GM21825 (cell line): ENCODE results near the gene PGGT1B.
A peak's percentile ranks its signal among the peaks of the same experiment; 100 is the strongest.

Experiments
- ATAC-seq: cut with Tn5 transposase; IDR thresholded peaks from one replicate; pipeline ENCODE4 v1.9.1; 2021; ENCODE audit warnings: mild to moderate bottlenecking, moderate library complexity; ENCODE audit not compliant: unreplicated experiment

Gene PGGT1B

GRCh38 chr5:115262321-115263077 lies at the start of gene PGGT1B:
Gene PGGT1B, minus strand, starts transcription at chr5:115262877. Its CDS starts 26 bp downstream, at chr5:115262851.
- peak; percentile 87 for ATAC-seq

GRCh38 chr5:115309751-115310370 lies 47.2 kb upstream of the PGGT1B start:
- ATAC-seq, result no peak

GRCh38 chr5:115308815-115309214 lies 46.1 kb upstream of the PGGT1B start:
- ATAC-seq, result no peak

- no peak for ATAC-seq
These were observed 43.4 kb upstream of the PGGT1B start for GRCh38 chr5:115306011-115306536.

GRCh38 chr5:115304496-115304895 lies 41.8 kb upstream of the PGGT1B start:
- no peak for ATAC-seq

GRCh38 chr5:115298811-115299210 lies 36.1 kb upstream of the PGGT1B start:
- no peak for ATAC-seq

GRCh38 chr5:115297031-115297430 lies 34.4 kb upstream of the PGGT1B start:
- ATAC-seq, result no peak

- peak; percentile 81 for ATAC-seq
These were observed 33.7 kb upstream of the PGGT1B start, which contains the start of gene CCDC112 for GRCh38 chr5:115296124-115297022. Gene CCDC112, minus strand, starts transcription at chr5:115296654. Its CDS starts 111 bp downstream, at chr5:115296543.

GRCh38 chr5:115295777-115296123 lies 33.1 kb upstream of the PGGT1B start:
- ATAC-seq, result no peak

GRCh38 chr5:115291397-115291796 lies 28.7 kb upstream of the PGGT1B start:
- no peak for ATAC-seq

GRCh38 chr5:115289104-115289503 lies 26.4 kb upstream of the PGGT1B start:
- ATAC-seq, result no peak

- ATAC-seq, result no peak
These were observed 21.3 kb upstream of the PGGT1B start for GRCh38 chr5:115284021-115284420.

- ATAC-seq, result no peak
These were observed 19.5 kb upstream of the PGGT1B start for GRCh38 chr5:115282131-115282530.

GRCh38 chr5:115274584-115274983 lies 11.9 kb upstream of the PGGT1B start:
- ATAC-seq, result no peak

- no peak for ATAC-seq
These were observed 9.8 kb upstream of the PGGT1B start for GRCh38 chr5:115272297-115272958.

GRCh38 chr5:115271295-115272050 lies 8.8 kb upstream of the PGGT1B start:
- ATAC-seq, result no peak

GRCh38 chr5:115267617-115268016 lies 4.9 kb upstream of the PGGT1B start:
- no peak for ATAC-seq

- no peak for ATAC-seq
These were observed 2.5 kb upstream of the PGGT1B start for GRCh38 chr5:115265220-115265619.

- ATAC-seq, result no peak
These were observed 2.1 kb upstream of the PGGT1B start for GRCh38 chr5:115264786-115265185.

GRCh38 chr5:115263078-115263380 lies 352 bp upstream of the PGGT1B start:
- no peak for ATAC-seq
